Measurements from ENCODE around the gene ZNF598. TPM values are rescaled to one million over a fixed set of nuclear protein-coding genes. Genes with fewer than 3 reads are reported as not detected.

The ZNF598 gene
- total RNA-seq, 1 donor from 2014 or later: 52.7 TPM

GRCh38 chr16:1980030-1980769 is 29.4 kb downstream of the ZNF598 start:
- Mint-ChIP-seq H3K27me3 (ENCODE audit: low read depth) (peaks cover 51% of the 10 kb centered on the region), H3K4me3 (no peak overlapping the region), H3K4me1 (peaks cover 12% of the 10 kb centered on the region), H3K27ac (no peak overlapping the region), H3K9me3 (no peaks in the 10 kb centered on the region), H3K36me3 (peaks cover 6% of the 10 kb centered on the region)
- no peak for DNase-seq (ENCODE audit: low spot score in 2 of 2, unreplicated experiment in 2 of 2)
- no peak for TF ChIP-seq CTCF (IDR thresholded peaks at IDR 0.05; ENCODE audit: unreplicated experiment)

DNA sequence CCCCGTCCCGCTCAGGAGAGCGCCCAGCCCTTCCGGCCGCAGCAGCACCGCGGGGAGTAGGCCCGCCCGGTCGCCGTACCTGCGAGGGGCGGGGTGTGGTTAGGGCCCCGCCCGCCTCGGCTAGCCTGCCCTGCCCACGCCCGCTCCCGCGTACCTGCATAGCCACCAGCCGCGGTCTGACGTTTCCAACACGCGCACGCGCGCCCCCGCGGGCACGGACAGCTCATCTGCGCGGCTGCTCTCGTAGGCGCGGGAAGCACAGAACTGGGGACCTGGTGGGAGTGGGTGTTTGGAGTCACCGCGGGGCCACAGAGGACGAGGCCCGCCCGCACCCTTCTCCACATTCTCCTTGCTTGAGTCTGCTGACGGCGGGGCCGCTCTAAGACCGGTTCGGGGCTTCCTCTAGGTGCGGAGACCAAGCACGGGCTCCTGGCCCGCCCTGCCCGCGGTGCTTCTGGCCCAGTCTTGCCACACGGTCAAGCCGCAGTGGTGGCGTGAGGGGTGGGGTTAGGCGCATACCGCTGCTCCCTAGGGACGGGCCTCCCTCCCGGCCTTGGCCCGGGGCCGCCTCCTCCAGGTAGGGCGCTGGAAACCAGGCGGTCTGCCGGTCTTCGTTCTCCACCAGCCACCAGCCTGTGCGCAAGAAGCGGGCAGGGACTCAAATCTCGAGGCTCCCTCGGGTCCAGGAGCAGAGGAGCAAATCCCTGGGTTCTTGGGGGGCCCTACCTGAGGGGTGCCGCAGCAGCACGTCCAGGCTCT is 30.2 kb downstream of the ZNF598 start:
- TF ChIP-seq CTCF (IDR thresholded peaks at IDR 0.05; ENCODE audit: unreplicated experiment): no peak
- Mint-ChIP-seq H3K27me3 (ENCODE audit: low read depth) (peaks cover 51% of the 10 kb centered on the region), H3K9me3 (no peaks in the 10 kb centered on the region), H3K36me3 (peaks cover 9% of the 10 kb centered on the region), H3K4me1 (peaks cover 4% of the 10 kb centered on the region), H3K4me3 (peak overlapping the region; percentile 46), H3K27ac (no peak overlapping the region)
- peak in 1 of 2 experiments; percentile 65 for DNase-seq (ENCODE audit: low spot score in 2 of 2, unreplicated experiment in 2 of 2)

GRCh38 chr16:1978476-1979120 is 31.0 kb downstream of the ZNF598 start:
- Mint-ChIP-seq H3K4me1 (peaks cover 4% of the 10 kb centered on the region), H3K9me3 (no peaks in the 10 kb centered on the region), H3K27me3 (ENCODE audit: low read depth) (peaks cover 51% of the 10 kb centered on the region), H3K36me3 (peaks cover 9% of the 10 kb centered on the region), H3K4me3 (no peak overlapping the region), H3K27ac (no peak overlapping the region)
- DNase-seq (ENCODE audit: low spot score in 2 of 2, unreplicated experiment in 2 of 2): no peak
- no peak for TF ChIP-seq CTCF (IDR thresholded peaks at IDR 0.05; ENCODE audit: unreplicated experiment)

DNA sequence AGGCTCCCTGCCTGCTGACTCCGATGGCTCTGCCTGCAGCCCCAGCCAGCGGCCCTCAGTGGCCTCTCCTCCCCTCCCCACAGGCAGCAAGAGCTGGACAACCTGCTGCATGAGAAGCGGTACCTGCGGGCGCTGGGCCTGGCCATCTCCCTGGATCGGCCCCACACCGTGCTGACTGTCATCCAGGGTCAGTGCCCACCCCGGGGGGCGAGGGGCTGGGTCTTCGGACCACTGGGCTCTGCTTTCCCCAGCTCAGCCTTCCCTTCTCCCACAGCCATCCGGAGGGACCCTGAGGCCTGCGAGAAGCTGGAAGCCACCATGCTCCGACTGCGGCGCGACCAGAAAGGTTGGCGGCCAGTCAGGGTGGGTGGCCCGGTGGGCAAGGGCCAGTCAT is 31.7 kb downstream of the ZNF598 start:
- Mint-ChIP-seq H3K9me3 (no peaks in the 10 kb centered on the region), H3K27ac (no peak overlapping the region), H3K4me1 (peaks cover 8% of the 10 kb centered on the region), H3K36me3 (peaks cover 9% of the 10 kb centered on the region), H3K27me3 (ENCODE audit: low read depth) (peaks cover 46% of the 10 kb centered on the region), H3K4me3 (no peak overlapping the region)
- no peak for TF ChIP-seq CTCF (IDR thresholded peaks at IDR 0.05; ENCODE audit: unreplicated experiment)
- no peak for DNase-seq (ENCODE audit: low spot score in 2 of 2, unreplicated experiment in 2 of 2)

GRCh38 chr16:1976951-1977874 is 32.4 kb downstream of the ZNF598 start:
- Mint-ChIP-seq H3K9me3 (no peaks in the 10 kb centered on the region), H3K27me3 (ENCODE audit: low read depth) (peaks cover 39% of the 10 kb centered on the region), H3K4me1 (peaks cover 12% of the 10 kb centered on the region), H3K4me3 (no peak overlapping the region), H3K36me3 (peaks cover 9% of the 10 kb centered on the region), H3K27ac (no peak overlapping the region)
- no peak for DNase-seq (ENCODE audit: low spot score in 2 of 2, unreplicated experiment in 2 of 2)
- no peak for TF ChIP-seq CTCF (IDR thresholded peaks at IDR 0.05; ENCODE audit: unreplicated experiment)

Measured in mesothelial cell of epicardium (in vitro differentiated cells).